Activated CD8-positive, alpha-beta T cell treated with anti-CD3 and anti-CD28 coated beads for 36 hours (primary cell): ENCODE measurements around the gene STK32C. TPM values are rescaled to one million over a fixed set of nuclear protein-coding genes. Genes with fewer than 3 reads are reported as not detected.
A peak's percentile ranks its signal among the peaks of the same experiment; 100 is the strongest.

Source experiments
- ATAC-seq: fragments of 200-7000 bp; cut with Tn5 transposase; one replicate; pipeline ENCODE4 v1.10.0; 2021; ENCODE audit warnings: mild to moderate bottlenecking, moderate library complexity
- CTCF ChIA-PET: fragments of 350-600 bp; sonication (Branson Sonifier 250); formaldehyde crosslinking; loops from one replicate; lab custom pipeline; 2021; ENCODE audit warnings: antibody characterized with exemption; lab: Charles Lee
- POLR2A ChIA-PET: fragments of 350-600 bp; sonication (Branson Sonifier 250); formaldehyde crosslinking; loops from one replicate; lab custom pipeline; 2021; ENCODE audit warnings: antibody characterized with exemption; lab: Charles Lee
- DNase-seq: peaks from one replicate; pipeline ENCODE4 v3.0.0-alpha.2; 2020
- H3K27ac Mint-ChIP-seq: one replicate; pipeline ENCODE4 v1.8.0; 2021; ENCODE audit warnings: mild to moderate bottlenecking, mixed read lengths
- H3K27me3 Mint-ChIP-seq: one replicate; pipeline ENCODE4 v1.8.0; 2021; ENCODE audit warnings: mixed read lengths
- H3K36me3 Mint-ChIP-seq: one replicate; pipeline ENCODE4 v1.8.0; 2021; ENCODE audit warnings: low read depth, mixed read lengths
- H3K4me1 Mint-ChIP-seq: one replicate; pipeline ENCODE4 v1.8.0; 2021; ENCODE audit warnings: low read depth, mixed read lengths
- H3K4me3 Mint-ChIP-seq: one replicate; pipeline ENCODE4 v1.8.0; 2021; ENCODE audit warnings: mild to moderate bottlenecking, moderate library complexity, mixed read lengths
- H3K9me3 Mint-ChIP-seq: one replicate; pipeline ENCODE4 v1.8.0; 2021; ENCODE audit warnings: mixed read lengths
- intact Hi-C: fragments of 100-400 bp; cut with micrococcal nuclease; formaldehyde crosslinking; loops from one replicate; pipeline ENCODE4 v1.10.0; 2022
- total RNA-seq, 2 experiments: library from RNA; stranded (reverse); gene quantifications; one replicate each; pipeline ENCODE4 v1.2.3, GENCODE V29; 2021
- TF ChIP-seq, protein P1 (sequence below): fragments of 200-600 bp; IDR thresholded peaks from one replicate; pipeline ENCODE4 v1.8.0; 2022; ENCODE audit warnings: antibody characterized with exemption, mild to moderate bottlenecking

STK32C gene
- total RNA-seq, 2 experiments from 2014 or later: 29.3 to 31.4 TPM

DNA sequence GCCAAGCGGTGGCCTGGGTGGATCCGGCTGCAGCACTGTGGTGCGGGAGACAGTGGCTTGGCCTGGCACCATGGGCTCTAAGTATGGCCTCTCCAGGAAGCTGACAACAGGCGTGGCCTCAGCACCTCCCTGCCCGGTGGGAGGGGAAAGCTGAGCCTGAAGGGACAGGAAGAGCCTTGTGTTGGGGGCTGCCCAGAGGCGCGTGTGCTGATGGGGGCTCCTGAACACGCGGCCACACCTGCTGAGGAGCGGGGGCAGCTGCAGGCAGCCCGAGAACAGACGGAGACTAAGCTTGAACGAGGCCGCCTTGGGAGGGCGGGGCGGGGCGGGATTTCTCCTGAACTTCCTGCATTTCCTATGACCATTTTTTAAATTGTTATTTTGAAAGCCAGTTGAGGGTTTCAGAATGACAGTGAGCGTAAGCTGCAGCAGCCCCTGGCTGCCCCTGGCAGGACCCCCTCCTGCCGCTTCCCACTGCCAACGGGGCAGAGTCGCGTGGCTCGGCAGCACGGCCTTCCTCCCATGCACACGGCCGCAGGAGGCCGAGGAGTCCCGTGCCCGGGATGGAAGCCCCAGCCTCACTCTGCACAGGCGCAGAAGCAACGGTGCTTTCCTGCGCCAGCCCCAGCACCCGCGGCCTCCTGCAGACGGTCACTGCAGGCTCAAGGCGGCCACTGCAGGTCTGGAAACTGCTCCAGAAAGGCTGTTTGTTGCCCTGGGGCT lies 77.8 kb downstream of the STK32C start:
- peaks cover 28% of the 10 kb centered on the region for H3K4me1 Mint-ChIP-seq
- intact Hi-C loops: loop anchor here (10.0 kb wide), 1 partner anchor 125 kb away; no protein-coding TSS in a partner anchor
- peak overlapping the region; percentile 43 for H3K4me3 Mint-ChIP-seq
- TF ChIP-seq, protein P1, sequence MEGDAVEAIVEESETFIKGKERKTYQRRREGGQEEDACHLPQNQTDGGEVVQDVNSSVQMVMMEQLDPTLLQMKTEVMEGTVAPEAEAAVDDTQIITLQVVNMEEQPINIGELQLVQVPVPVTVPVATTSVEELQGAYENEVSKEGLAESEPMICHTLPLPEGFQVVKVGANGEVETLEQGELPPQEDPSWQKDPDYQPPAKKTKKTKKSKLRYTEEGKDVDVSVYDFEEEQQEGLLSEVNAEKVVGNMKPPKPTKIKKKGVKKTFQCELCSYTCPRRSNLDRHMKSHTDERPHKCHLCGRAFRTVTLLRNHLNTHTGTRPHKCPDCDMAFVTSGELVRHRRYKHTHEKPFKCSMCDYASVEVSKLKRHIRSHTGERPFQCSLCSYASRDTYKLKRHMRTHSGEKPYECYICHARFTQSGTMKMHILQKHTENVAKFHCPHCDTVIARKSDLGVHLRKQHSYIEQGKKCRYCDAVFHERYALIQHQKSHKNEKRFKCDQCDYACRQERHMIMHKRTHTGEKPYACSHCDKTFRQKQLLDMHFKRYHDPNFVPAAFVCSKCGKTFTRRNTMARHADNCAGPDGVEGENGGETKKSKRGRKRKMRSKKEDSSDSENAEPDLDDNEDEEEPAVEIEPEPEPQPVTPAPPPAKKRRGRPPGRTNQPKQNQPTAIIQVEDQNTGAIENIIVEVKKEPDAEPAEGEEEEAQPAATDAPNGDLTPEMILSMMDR: no peak
- no peaks in the 10 kb centered on the region for H3K27me3 Mint-ChIP-seq
- POLR2A ChIA-PET: interaction anchor here (0.6 kb wide), 1 partner anchor 30 kb away, joined by 3 read pairs; no protein-coding TSS in a partner anchor
- peak overlapping the region; percentile 88 for H3K27ac Mint-ChIP-seq
- CTCF ChIA-PET: interaction anchor here (1.1 kb wide), 1 partner anchor 123 kb away, joined by 3 read pairs; no protein-coding TSS in a partner anchor
- DNase-seq (peak; percentile 75), ATAC-seq (peak; percentile 86)
- no peaks in the 10 kb centered on the region for H3K9me3 Mint-ChIP-seq
- no peaks in the 10 kb centered on the region for H3K36me3 Mint-ChIP-seq

DNA sequence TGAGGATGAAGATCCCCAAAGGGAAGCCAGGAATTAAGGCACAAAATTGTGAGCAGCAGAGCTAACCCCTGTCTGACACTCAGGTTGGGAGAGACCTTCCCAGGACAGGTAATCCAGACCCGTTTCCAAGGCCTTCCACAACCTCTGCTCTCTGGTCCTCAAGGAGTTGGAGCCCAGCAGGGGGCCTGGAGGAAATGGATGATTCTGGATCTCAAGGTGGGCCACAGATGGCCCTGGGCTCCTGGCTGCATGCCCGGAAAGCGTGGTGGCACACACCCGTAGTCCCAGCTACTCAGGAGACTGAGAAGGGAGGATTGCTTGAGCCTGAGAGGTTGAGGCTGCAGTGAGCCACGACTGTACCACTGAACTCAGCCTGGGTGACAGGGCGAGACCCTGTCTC lies 78.7 kb downstream of the STK32C start:
- ChIA-PET POLR2A (interaction anchor here (0.6 kb wide), 1 partner anchor 29 kb away, joined by 3 read pairs; no protein-coding TSS in a partner anchor), CTCF (interaction anchor here (1.1 kb wide), 1 partner anchor 124 kb away, joined by 3 read pairs; no protein-coding TSS in a partner anchor)
- ATAC-seq (no peak), DNase-seq (no peak)
- TF ChIP-seq, protein P1: no peak
- Mint-ChIP-seq H3K27ac (peak overlapping the region; percentile 59), H3K27me3 (no peaks in the 10 kb centered on the region), H3K9me3 (no peaks in the 10 kb centered on the region), H3K4me1 (peaks cover 28% of the 10 kb centered on the region), H3K4me3 (no peak overlapping the region), H3K36me3 (no peaks in the 10 kb centered on the region)
- intact Hi-C loops: loop anchor here (10.0 kb wide), 1 partner anchor 126 kb away; no protein-coding TSS in a partner anchor

DNA sequence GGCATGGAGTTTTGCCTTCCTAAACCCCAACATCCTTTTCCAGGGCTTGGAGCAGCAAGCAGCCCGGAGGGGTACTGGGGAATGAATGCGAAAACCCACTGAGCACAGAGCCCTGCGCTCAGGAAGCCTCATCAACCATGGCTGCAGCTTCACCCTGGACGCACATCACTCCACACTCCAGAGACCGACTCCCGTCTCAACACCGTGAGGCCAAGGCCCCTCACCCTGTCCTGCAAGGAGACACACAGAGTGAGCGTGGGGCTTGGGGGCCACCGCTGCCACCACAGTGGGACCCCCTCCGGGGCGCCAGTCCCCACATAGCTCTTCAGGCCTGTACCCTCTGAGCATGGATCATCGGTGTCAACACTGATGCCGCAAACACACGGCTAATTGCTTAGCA lies 79.1 kb downstream of the STK32C start:
- no peaks in the 10 kb centered on the region for H3K9me3 Mint-ChIP-seq
- no peak overlapping the region for H3K4me3 Mint-ChIP-seq
- intact Hi-C loops: loop anchor here (10.0 kb wide), 1 partner anchor 126 kb away; no protein-coding TSS in a partner anchor
- TF ChIP-seq, protein P1: no peak
- H3K27ac Mint-ChIP-seq: peak overlapping the region; percentile 59
- H3K27me3 Mint-ChIP-seq: no peaks in the 10 kb centered on the region
- peaks cover 28% of the 10 kb centered on the region for H3K4me1 Mint-ChIP-seq
- DNase-seq: no peak
- no peaks in the 10 kb centered on the region for H3K36me3 Mint-ChIP-seq
- CTCF ChIA-PET: interaction anchor here (1.1 kb wide), 1 partner anchor 125 kb away, joined by 3 read pairs; no protein-coding TSS in a partner anchor
- POLR2A ChIA-PET: no interaction called here
- no peak for ATAC-seq

DNA sequence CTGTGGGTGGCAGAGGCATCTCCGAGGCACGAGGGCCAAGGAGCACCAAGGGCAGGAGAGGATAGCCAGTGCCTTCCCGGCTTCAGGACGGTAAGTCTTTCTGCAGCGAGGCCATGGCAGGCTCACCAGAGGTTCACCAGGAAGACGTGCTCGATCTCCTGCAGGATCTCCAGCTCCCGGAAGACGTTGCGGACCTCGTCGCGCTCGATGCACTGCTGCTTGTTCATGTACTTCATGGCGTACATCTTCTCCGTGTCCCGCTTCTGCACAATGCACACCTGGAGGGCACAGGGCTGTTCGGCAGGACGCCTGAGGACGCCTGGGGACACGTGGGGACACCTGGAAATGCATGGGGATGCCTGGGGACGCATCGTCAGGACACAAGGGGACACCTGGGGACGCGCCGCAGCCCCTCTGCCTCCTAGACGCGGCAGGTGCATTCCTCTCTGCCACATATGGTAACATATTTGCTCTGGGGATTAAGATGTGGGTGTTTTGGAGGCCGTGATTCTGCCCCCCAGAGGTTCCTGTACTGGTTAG lies 79.8 kb downstream of the STK32C start:
- H3K4me1 Mint-ChIP-seq: peaks cover 27% of the 10 kb centered on the region
- POLR2A ChIA-PET: no interaction called here

More for the DNA sequence above, 79.8 kb downstream of the STK32C start:
- Mint-ChIP-seq H3K9me3 (no peaks in the 10 kb centered on the region), H3K36me3 (no peaks in the 10 kb centered on the region), H3K27ac (no peak overlapping the region), H3K4me3 (no peak overlapping the region), H3K27me3 (no peaks in the 10 kb centered on the region)
- TF ChIP-seq, protein P1: no peak
- DNase-seq: no peak
- no peak for ATAC-seq
- CTCF ChIA-PET: no interaction called here
- intact Hi-C loops: loop anchor here (10.0 kb wide), 1 partner anchor 127 kb away; no protein-coding TSS in a partner anchor
